SK-N-SH treated with all-trans-retinoic acid at 6 μM for 48 hours (cell line): ENCODE results near the gene SMC1B.

Experiments
- ATAC-seq: fragments of 200-7000 bp; cut with Tn5 transposase; 3 replicates; pipeline ENCODE4 v1.9.1; 2020; ENCODE audit warnings: mild to moderate bottlenecking, moderate library complexity
- ARNTL ChIP-seq: fragments of 450-650 bp; formaldehyde crosslinking; IDR thresholded peaks from 2 replicates; pipeline ENCODE4 v1.5.0; 2020; ENCODE audit warnings: low read depth, mild to moderate bottlenecking, moderate library complexity, borderline replicate concordance
- BACH2 ChIP-seq: fragments of 250-450 bp; sonication (Bioruptor Pico); IDR thresholded peaks from 2 replicates; pipeline ENCODE4 v1.9.0; 2021; ENCODE audit warnings: mild to moderate bottlenecking, borderline replicate concordance
- CREB5 ChIP-seq: fragments of 250-450 bp; sonication (Bioruptor Pico); IDR thresholded peaks from 2 replicates; pipeline ENCODE4 v1.5.1; 2020; ENCODE audit warnings: low read depth, mild to moderate bottlenecking, moderate library complexity
- CSDC2 ChIP-seq: fragments of 250-450 bp; sonication (Bioruptor Pico); IDR thresholded peaks from 2 replicates; pipeline ENCODE4 v1.5.0; 2020; ENCODE audit warnings: mild to moderate bottlenecking, moderate library complexity
- CSRNP3 ChIP-seq: fragments of 250-450 bp; sonication (Bioruptor Pico); IDR thresholded peaks from 2 replicates; pipeline ENCODE4 v1.5.1; 2021; ENCODE audit warnings: mild to moderate bottlenecking, moderate library complexity
- ESRRG ChIP-seq: fragments of 250-450 bp; sonication (Bioruptor Pico); IDR thresholded peaks from 2 replicates; pipeline ENCODE4 v1.6.1; 2021; ENCODE audit warnings: mild to moderate bottlenecking
- GLIS3 ChIP-seq: fragments of 250-450 bp; sonication (Bioruptor Pico); IDR thresholded peaks from 2 replicates; pipeline ENCODE4 v1.5.0; 2020; ENCODE audit warnings: mild to moderate bottlenecking, moderate library complexity
- ISL1 ChIP-seq: fragments of 250-450 bp; sonication (Bioruptor Pico); IDR thresholded peaks from 2 replicates; pipeline ENCODE4 v2.1.2; 2022; ENCODE audit warnings: mild to moderate bottlenecking, moderate library complexity
- OSR1 ChIP-seq: fragments of 250-450 bp; sonication (Bioruptor Pico); IDR thresholded peaks from 2 replicates; pipeline ENCODE4 v1.8.0; 2022; ENCODE audit warnings: moderate library complexity, mild to moderate bottlenecking, inconsistent platforms
- POU6F1 ChIP-seq: fragments of 250-450 bp; sonication (Bioruptor Pico); IDR thresholded peaks from 2 replicates; pipeline ENCODE4 v1.8.0; 2021; ENCODE audit warnings: low read depth, mild to moderate bottlenecking, moderate library complexity, borderline replicate concordance
- PPARA ChIP-seq: fragments of 250-450 bp; sonication (Bioruptor Pico); IDR thresholded peaks from 2 replicates; pipeline ENCODE4 v1.5.0; 2020; ENCODE audit warnings: mild to moderate bottlenecking, borderline replicate concordance
- RARB ChIP-seq: fragments of 250-450 bp; sonication (Bioruptor Pico); IDR thresholded peaks from 2 replicates; pipeline ENCODE4 v1.8.0; 2021; ENCODE audit warnings: mild to moderate bottlenecking, moderate library complexity
- SNAI2 ChIP-seq: fragments of 250-450 bp; sonication (Bioruptor Pico); IDR thresholded peaks from 2 replicates; pipeline ENCODE4 v1.5.0; 2020; ENCODE audit warnings: mild to moderate bottlenecking, moderate library complexity
- TCF4 ChIP-seq: fragments of 250-450 bp; sonication (Bioruptor Pico); IDR thresholded peaks from 2 replicates; pipeline ENCODE4 v1.8.0; 2021; ENCODE audit warnings: mild to moderate bottlenecking, moderate library complexity, borderline replicate concordance
- ZFP3 ChIP-seq: fragments of 250-450 bp; sonication (Bioruptor Pico); IDR thresholded peaks from 2 replicates; pipeline ENCODE4 v1.5.0; 2020; ENCODE audit warnings: mild to moderate bottlenecking, moderate library complexity
- ZNF565 ChIP-seq: fragments of 450-650 bp; formaldehyde crosslinking; conservative IDR thresholded peaks from 2 replicates; pipeline ENCODE4 v1.5.0; 2020; ENCODE audit warnings: low read depth, mild to moderate bottlenecking, moderate library complexity
- ZNF70 ChIP-seq: fragments of 450-650 bp; formaldehyde crosslinking; IDR thresholded peaks from 2 replicates; pipeline ENCODE4 v1.5.0; 2020; ENCODE audit warnings: mild to moderate bottlenecking, moderate library complexity
- ZNF8 ChIP-seq: fragments of 450-650 bp; formaldehyde crosslinking; IDR thresholded peaks from 2 replicates; pipeline ENCODE4 v1.5.0; 2020; ENCODE audit warnings: mild to moderate bottlenecking, moderate library complexity
- TF ChIP-seq, protein P1 (sequence below): fragments of 250-450 bp; sonication (Bioruptor Pico); IDR thresholded peaks from 2 replicates; pipeline ENCODE4 v1.8.0; 2020; ENCODE audit warnings: mild to moderate bottlenecking, moderate library complexity, borderline replicate concordance
- TF ChIP-seq, protein P2 (sequence below): fragments of 250-450 bp; sonication (Bioruptor Pico); IDR thresholded peaks from 2 replicates; pipeline ENCODE4 v1.5.0; 2020; ENCODE audit warnings: mild to moderate bottlenecking, moderate library complexity

Gene SMC1B

GRCh38 chr22:45323695-45324094 lies 89.7 kb downstream of the SMC1B start:
- ATAC-seq = no peak
- TF ChIP-seq CREB5 (CRISPR knock-in tag) = no peak
- no peak for TF ChIP-seq ZNF8
- TF ChIP-seq, protein P1, sequence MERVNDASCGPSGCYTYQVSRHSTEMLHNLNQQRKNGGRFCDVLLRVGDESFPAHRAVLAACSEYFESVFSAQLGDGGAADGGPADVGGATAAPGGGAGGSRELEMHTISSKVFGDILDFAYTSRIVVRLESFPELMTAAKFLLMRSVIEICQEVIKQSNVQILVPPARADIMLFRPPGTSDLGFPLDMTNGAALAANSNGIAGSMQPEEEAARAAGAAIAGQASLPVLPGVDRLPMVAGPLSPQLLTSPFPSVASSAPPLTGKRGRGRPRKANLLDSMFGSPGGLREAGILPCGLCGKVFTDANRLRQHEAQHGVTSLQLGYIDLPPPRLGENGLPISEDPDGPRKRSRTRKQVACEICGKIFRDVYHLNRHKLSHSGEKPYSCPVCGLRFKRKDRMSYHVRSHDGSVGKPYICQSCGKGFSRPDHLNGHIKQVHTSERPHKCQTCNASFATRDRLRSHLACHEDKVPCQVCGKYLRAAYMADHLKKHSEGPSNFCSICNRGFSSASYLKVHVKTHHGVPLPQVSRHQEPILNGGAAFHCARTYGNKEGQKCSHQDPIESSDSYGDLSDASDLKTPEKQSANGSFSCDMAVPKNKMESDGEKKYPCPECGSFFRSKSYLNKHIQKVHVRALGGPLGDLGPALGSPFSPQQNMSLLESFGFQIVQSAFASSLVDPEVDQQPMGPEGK (CRISPR knock-in tag) = no peak
- TF ChIP-seq BACH2 = no peak
- no peak for TF ChIP-seq ISL1 (CRISPR knock-in tag)
- no peak for TF ChIP-seq CSDC2 (CRISPR knock-in tag)
- TF ChIP-seq, protein P2, sequence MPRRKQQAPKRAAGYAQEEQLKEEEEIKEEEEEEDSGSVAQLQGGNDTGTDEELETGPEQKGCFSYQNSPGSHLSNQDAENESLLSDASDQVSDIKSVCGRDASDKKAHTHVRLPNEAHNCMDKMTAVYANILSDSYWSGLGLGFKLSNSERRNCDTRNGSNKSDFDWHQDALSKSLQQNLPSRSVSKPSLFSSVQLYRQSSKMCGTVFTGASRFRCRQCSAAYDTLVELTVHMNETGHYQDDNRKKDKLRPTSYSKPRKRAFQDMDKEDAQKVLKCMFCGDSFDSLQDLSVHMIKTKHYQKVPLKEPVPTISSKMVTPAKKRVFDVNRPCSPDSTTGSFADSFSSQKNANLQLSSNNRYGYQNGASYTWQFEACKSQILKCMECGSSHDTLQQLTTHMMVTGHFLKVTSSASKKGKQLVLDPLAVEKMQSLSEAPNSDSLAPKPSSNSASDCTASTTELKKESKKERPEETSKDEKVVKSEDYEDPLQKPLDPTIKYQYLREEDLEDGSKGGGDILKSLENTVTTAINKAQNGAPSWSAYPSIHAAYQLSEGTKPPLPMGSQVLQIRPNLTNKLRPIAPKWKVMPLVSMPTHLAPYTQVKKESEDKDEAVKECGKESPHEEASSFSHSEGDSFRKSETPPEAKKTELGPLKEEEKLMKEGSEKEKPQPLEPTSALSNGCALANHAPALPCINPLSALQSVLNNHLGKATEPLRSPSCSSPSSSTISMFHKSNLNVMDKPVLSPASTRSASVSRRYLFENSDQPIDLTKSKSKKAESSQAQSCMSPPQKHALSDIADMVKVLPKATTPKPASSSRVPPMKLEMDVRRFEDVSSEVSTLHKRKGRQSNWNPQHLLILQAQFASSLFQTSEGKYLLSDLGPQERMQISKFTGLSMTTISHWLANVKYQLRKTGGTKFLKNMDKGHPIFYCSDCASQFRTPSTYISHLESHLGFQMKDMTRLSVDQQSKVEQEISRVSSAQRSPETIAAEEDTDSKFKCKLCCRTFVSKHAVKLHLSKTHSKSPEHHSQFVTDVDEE (CRISPR knock-in tag) = no peak
- TF ChIP-seq OSR1 = no peak
- no peak for TF ChIP-seq CSRNP3
- no peak for TF ChIP-seq ZNF565 (CRISPR knock-in tag)
- no peak for TF ChIP-seq GLIS3 (CRISPR knock-in tag)
- no peak for TF ChIP-seq ESRRG (CRISPR knock-in tag)
- TF ChIP-seq POU6F1 (CRISPR knock-in tag) = no peak
- no peak for TF ChIP-seq PPARA (CRISPR knock-in tag)
- TF ChIP-seq ARNTL = no peak
- no peak for TF ChIP-seq ZNF70 (CRISPR knock-in tag)
- no peak for TF ChIP-seq RARB (CRISPR knock-in tag)
- TF ChIP-seq ZFP3 (CRISPR knock-in tag) = no peak
- TF ChIP-seq SNAI2 (CRISPR knock-in tag) = no peak

DNA sequence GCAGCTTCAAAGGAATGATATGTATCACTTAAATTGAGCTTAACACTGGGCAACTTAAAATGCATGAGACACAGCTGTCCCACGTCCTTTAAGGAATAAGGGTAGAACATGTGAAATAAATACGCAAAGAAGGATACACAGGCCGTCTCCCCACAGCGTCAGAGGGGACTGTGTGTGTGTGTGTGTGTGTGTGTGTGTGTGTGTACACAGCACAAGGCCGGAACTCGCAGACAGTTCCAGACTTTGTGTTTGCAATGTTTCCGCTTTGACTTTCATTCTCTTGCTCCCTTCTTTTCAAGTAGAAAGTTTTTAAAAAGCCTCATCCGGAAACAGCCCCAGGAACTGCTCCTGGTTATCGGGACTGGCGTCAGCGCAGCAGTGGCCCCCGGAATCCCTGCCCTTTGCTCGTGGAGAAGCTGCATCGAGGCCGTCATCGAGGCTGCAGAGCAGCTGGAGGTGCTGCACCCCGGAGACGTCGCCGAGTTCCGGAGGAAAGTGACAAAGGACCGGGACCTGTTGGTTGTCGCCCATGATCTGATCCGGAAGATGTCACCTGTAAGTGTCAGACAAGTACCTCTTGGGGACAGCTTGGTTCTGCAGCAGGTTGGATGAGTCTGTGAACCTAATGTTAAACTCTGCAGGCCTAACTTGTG lies 90.4 kb downstream of the SMC1B start:
- no peak for ATAC-seq
- no peak for TF ChIP-seq CSRNP3
- no peak for TF ChIP-seq ZNF70 (CRISPR knock-in tag)
- no peak for TF ChIP-seq TCF4 (CRISPR knock-in tag)
- no peak for TF ChIP-seq POU6F1 (CRISPR knock-in tag)
